ENCODE data around the gene PHOX2A.

The PHOX2A gene

GRCh38 chr11:72257570-72257969 is 13.6 kb upstream of the PHOX2A start:
- TF ChIP-seq CTCF (IDR thresholded peaks at IDR 0.05; ENCODE audit: insufficient read depth, low read length, poor library complexity, severe bottlenecking), result no peak
- H3K4me3 ChIP-seq (replicated peaks; ENCODE audit: low read depth, low read length), result no peak overlapping the region
- DNase-seq (ENCODE audit: extremely low read depth, insufficient read length), result no peak
- no peaks in the 10 kb centered on the region for H3K27me3 ChIP-seq (replicated peaks; ENCODE audit: control insufficient read depth, insufficient read depth, low read length)
- H3K36me3 ChIP-seq (ENCODE audit: control insufficient read depth, insufficient read depth, low read length), result no peaks in the 10 kb centered on the region

- no peak for TF ChIP-seq CTCF (IDR thresholded peaks at IDR 0.05; ENCODE audit: insufficient read depth, low read length, poor library complexity, severe bottlenecking)
- DNase-seq (ENCODE audit: extremely low read depth, insufficient read length), result no peak
- Histone ChIP-seq H3K27me3 (replicated peaks; ENCODE audit: control insufficient read depth, insufficient read depth, low read length) (no peaks in the 10 kb centered on the region), H3K4me3 (replicated peaks; ENCODE audit: low read depth, low read length) (no peak overlapping the region), H3K36me3 (ENCODE audit: control insufficient read depth, insufficient read depth, low read length) (no peaks in the 10 kb centered on the region)
Measured at GRCh38 chr11:72254299-72254993, 10.5 kb upstream of the PHOX2A start.

GRCh38 chr11:72253392-72253791 is 9.4 kb upstream of the PHOX2A start:
- no peaks in the 10 kb centered on the region for H3K27me3 ChIP-seq (replicated peaks; ENCODE audit: control insufficient read depth, insufficient read depth, low read length)
- no peak overlapping the region for H3K4me3 ChIP-seq (replicated peaks; ENCODE audit: low read depth, low read length)
- no peak for DNase-seq (ENCODE audit: extremely low read depth, insufficient read length)
- no peaks in the 10 kb centered on the region for H3K36me3 ChIP-seq (ENCODE audit: control insufficient read depth, insufficient read depth, low read length)
- TF ChIP-seq CTCF (IDR thresholded peaks at IDR 0.05; ENCODE audit: insufficient read depth, low read length, poor library complexity, severe bottlenecking), result no peak

- H3K4me3 ChIP-seq (replicated peaks; ENCODE audit: low read depth, low read length), result no peak overlapping the region
Measured at GRCh38 chr11:72251614-72252013, 7.6 kb upstream of the PHOX2A start.

GRCh38 chr11:72250661-72251464 is 6.9 kb upstream of the PHOX2A start:
- 0 out of 2 replicates have a peak, but pooled peaks cover 1% of the 10 kb centered on the region for H3K27me3 ChIP-seq (replicated peaks; ENCODE audit: control insufficient read depth, insufficient read depth, low read length)

More at GRCh38 chr11:72251614-72252013, 7.6 kb upstream of the PHOX2A start:
- Histone ChIP-seq H3K27me3 (replicated peaks; ENCODE audit: control insufficient read depth, insufficient read depth, low read length) (no peaks in the 10 kb centered on the region), H3K36me3 (ENCODE audit: control insufficient read depth, insufficient read depth, low read length) (no peaks in the 10 kb centered on the region)
- DNase-seq (ENCODE audit: extremely low read depth, insufficient read length), result no peak
- TF ChIP-seq CTCF (IDR thresholded peaks at IDR 0.05; ENCODE audit: insufficient read depth, low read length, poor library complexity, severe bottlenecking), result no peak

More at GRCh38 chr11:72250661-72251464, 6.9 kb upstream of the PHOX2A start:
- no peak for TF ChIP-seq CTCF (IDR thresholded peaks at IDR 0.05; ENCODE audit: insufficient read depth, low read length, poor library complexity, severe bottlenecking)
- no peak for DNase-seq (ENCODE audit: extremely low read depth, insufficient read length)
- H3K4me3 ChIP-seq (replicated peaks; ENCODE audit: low read depth, low read length), result no peak overlapping the region
- no peaks in the 10 kb centered on the region for H3K36me3 ChIP-seq (ENCODE audit: control insufficient read depth, insufficient read depth, low read length)
